B cell (primary cell): Measurements from ENCODE around the gene COL6A1.

ENCODE experiments used
- EZH2 ChIP-seq: IDR thresholded peaks from 2 replicates; pipeline ENCODE4 v1.6.1; 2012; ENCODE audit warnings: borderline replicate concordance, low read depth, mild to moderate bottlenecking, moderate library complexity, low read length; ENCODE audit not compliant: insufficient read depth, poor library complexity, severe bottlenecking
- TF ChIP-seq, protein P1 (sequence below): fragments of 200-600 bp; IDR thresholded peaks from one replicate; pipeline ENCODE4 v1.8.0; 2022; ENCODE audit warnings: antibody characterized with exemption, mild to moderate bottlenecking

DNA sequence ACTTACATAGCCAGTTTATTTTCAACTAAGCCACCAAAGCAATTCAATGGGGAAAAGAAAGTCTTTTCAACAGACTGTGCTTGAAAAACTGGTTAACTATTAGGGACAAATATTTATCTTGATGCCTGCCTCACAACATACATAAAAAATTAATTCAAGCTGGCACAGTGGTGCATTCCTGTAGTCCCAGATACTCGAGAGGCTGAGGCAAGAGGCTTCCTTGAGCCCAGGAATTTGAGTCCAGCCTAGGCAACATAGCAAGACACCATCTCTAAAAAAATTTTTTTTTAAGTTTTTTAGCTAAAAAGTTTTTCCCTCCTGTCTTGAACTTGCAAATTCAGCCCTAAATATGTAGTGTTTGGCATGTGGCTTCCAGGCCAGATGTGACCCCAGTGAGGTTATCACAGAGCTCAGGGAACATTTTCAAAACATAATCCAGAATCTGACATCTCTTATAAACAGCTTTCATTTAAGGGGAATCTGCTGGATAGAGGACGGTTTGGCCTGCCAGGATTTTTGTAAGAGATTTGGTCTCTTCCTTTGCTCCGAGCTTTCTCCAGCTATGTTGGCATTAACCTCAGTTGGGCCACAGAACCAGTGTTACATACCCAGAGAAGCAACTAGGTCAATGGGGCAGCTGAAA is 46.4 kb downstream of the COL6A1 start:
- TF ChIP-seq, protein P1, sequence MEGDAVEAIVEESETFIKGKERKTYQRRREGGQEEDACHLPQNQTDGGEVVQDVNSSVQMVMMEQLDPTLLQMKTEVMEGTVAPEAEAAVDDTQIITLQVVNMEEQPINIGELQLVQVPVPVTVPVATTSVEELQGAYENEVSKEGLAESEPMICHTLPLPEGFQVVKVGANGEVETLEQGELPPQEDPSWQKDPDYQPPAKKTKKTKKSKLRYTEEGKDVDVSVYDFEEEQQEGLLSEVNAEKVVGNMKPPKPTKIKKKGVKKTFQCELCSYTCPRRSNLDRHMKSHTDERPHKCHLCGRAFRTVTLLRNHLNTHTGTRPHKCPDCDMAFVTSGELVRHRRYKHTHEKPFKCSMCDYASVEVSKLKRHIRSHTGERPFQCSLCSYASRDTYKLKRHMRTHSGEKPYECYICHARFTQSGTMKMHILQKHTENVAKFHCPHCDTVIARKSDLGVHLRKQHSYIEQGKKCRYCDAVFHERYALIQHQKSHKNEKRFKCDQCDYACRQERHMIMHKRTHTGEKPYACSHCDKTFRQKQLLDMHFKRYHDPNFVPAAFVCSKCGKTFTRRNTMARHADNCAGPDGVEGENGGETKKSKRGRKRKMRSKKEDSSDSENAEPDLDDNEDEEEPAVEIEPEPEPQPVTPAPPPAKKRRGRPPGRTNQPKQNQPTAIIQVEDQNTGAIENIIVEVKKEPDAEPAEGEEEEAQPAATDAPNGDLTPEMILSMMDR = no peak
- no peak for TF ChIP-seq EZH2
